Measurements from ENCODE around the gene SLC25A36. TPM values are rescaled to one million over a fixed set of nuclear protein-coding genes. Genes with fewer than 3 reads are reported as not detected.

The SLC25A36 gene
- total RNA-seq, 4 donors from 2014 or later, result 35.1 to 63.3 (median 54.3) TPM

GRCh38 chr3:140914384-140914945 is 27.2 kb upstream of the SLC25A36 start:
- intact Hi-C loops (cut with DNase I; ENCODE audit: low total_unique reads), result loop anchor here (10.0 kb wide), 1 partner anchor 270 kb away; no protein-coding TSS in a partner anchor
- no peak for TF ChIP-seq CTCF (IDR thresholded peaks at IDR 0.05)
- no peak for TF ChIP-seq POLR2A (IDR thresholded peaks at IDR 0.05)
- 82 to 87% methylated on average over 4 of the region's 4 CpGs for WGBS, 2 donors
- DNase-seq (ENCODE audit: low spot score in 2 of 2), result peak in 1 of 2 donors; percentile 28
- no peak overlapping the region for H3K4me3 ChIP-seq (ENCODE audit: low read depth, poor library complexity, severe bottlenecking)

GRCh38 chr3:140916603-140917002 is 25.0 kb upstream of the SLC25A36 start:
- H3K4me3 ChIP-seq (ENCODE audit: low read depth, poor library complexity, severe bottlenecking), result no peak overlapping the region
- no peak for DNase-seq (ENCODE audit: low spot score in 2 of 2)
- TF ChIP-seq CTCF (IDR thresholded peaks at IDR 0.05) (no peak), POLR2A (IDR thresholded peaks at IDR 0.05) (no peak)
- intact Hi-C loops (cut with DNase I; ENCODE audit: low total_unique reads), result loop anchor here (10.0 kb wide), 1 partner anchor 268 kb away; no protein-coding TSS in a partner anchor

- no peak overlapping the region for H3K4me3 ChIP-seq (ENCODE audit: low read depth, poor library complexity, severe bottlenecking)
- no peak for DNase-seq (ENCODE audit: low spot score in 2 of 2)
- 78 to 81% methylated on average over 5 of the region's 5 CpGs for WGBS, 2 donors
- no peak for TF ChIP-seq POLR2A (IDR thresholded peaks at IDR 0.05)
- TF ChIP-seq CTCF (IDR thresholded peaks at IDR 0.05), result no peak
- intact Hi-C loops (cut with DNase I; ENCODE audit: low total_unique reads), result loop anchor here (10.0 kb wide), 1 partner anchor 267 kb away; no protein-coding TSS in a partner anchor
Measured at GRCh38 chr3:140917772-140918171, 23.9 kb upstream of the SLC25A36 start.

- intact Hi-C loops (cut with DNase I; ENCODE audit: low total_unique reads), result no loop called here
- no peak overlapping the region for H3K4me3 ChIP-seq (ENCODE audit: low read depth, poor library complexity, severe bottlenecking)
- TF ChIP-seq CTCF (IDR thresholded peaks at IDR 0.05) (no peak), POLR2A (IDR thresholded peaks at IDR 0.05) (no peak)
- WGBS, 2 donors, result 58 to 63% methylated on average over 2 of the region's 2 CpGs
- DNase-seq (ENCODE audit: low spot score in 2 of 2), result no peak
Measured at GRCh38 chr3:140920029-140920428, 21.6 kb upstream of the SLC25A36 start.

GRCh38 chr3:140922634-140923033 is 19.0 kb upstream of the SLC25A36 start:
- DNase-seq (ENCODE audit: low spot score in 2 of 2), result no peak
- H3K4me3 ChIP-seq (ENCODE audit: low read depth, poor library complexity, severe bottlenecking), result no peak overlapping the region
- intact Hi-C loops (cut with DNase I; ENCODE audit: low total_unique reads), result no loop called here
- TF ChIP-seq POLR2A (IDR thresholded peaks at IDR 0.05), result no peak
- TF ChIP-seq CTCF (IDR thresholded peaks at IDR 0.05), result no peak
- 50 to 85% methylated on average over 1 of the region's 1 CpG for WGBS, 2 donors

Data from lower leg skin (tissue), 4 donors.